ENCODE measurements around the gene NEURL1B.

DNA sequence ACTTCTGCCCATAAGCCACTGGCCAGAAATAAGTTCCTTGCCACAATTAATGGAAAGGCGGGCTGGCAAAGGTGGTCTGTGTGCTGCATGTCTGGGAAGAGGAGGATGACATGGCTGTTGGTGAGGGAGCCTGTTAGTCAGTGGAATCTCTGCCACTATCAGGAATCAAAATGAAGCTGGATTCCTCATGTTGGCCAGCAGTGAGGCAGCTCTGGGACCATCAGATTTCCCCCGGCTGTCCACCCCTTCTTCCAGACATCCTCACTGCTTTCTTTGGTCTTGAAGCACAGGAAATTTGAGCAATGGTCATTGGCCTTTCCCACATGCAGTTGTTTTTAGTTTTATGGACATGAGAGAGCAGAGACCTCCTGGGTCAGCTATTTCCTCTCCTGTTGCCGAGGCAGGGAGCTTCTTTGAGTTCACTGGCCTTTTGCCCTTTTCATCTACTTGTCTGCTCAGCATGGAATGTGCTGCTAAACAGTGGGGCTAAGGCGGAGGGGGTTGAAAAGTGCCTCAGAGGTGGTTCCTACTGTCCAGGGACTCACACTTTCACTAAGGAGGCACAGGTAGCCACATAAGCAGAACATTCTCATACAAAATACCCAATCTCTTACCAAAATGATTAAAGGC, 34.8 kb upstream of the NEURL1B start:
- TF ChIP-seq POLR2AphosphoS5 (IDR thresholded peaks at IDR 0.05) (no peak), EZH2 (IDR thresholded peaks at IDR 0.05; ENCODE audit: borderline replicate concordance, insufficient read depth, low read length, poor library complexity, severe bottlenecking) (no peak), TAF1 (IDR thresholded peaks at IDR 0.05; ENCODE audit: low read depth) (no peak), MXI1 (conservative IDR thresholded peaks at IDR 0.05; ENCODE audit: poor library complexity, severe bottlenecking) (no peak), EP300 (conservative IDR thresholded peaks at IDR 0.05; ENCODE audit: poor library complexity, severe bottlenecking) (no peak), RAD21 (conservative IDR thresholded peaks at IDR 0.05) (no peak)
- TF ChIP-seq, protein P1, sequence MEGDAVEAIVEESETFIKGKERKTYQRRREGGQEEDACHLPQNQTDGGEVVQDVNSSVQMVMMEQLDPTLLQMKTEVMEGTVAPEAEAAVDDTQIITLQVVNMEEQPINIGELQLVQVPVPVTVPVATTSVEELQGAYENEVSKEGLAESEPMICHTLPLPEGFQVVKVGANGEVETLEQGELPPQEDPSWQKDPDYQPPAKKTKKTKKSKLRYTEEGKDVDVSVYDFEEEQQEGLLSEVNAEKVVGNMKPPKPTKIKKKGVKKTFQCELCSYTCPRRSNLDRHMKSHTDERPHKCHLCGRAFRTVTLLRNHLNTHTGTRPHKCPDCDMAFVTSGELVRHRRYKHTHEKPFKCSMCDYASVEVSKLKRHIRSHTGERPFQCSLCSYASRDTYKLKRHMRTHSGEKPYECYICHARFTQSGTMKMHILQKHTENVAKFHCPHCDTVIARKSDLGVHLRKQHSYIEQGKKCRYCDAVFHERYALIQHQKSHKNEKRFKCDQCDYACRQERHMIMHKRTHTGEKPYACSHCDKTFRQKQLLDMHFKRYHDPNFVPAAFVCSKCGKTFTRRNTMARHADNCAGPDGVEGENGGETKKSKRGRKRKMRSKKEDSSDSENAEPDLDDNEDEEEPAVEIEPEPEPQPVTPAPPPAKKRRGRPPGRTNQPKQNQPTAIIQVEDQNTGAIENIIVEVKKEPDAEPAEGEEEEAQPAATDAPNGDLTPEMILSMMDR (IDR thresholded peaks at IDR 0.05; ENCODE audit: poor library complexity, severe bottlenecking), result no peak
